ENCODE measurements around the gene RIPK4. TPM values are rescaled to one million over a fixed set of nuclear protein-coding genes. Genes with fewer than 3 reads are reported as not detected.

RIPK4 gene
- total and polyA plus RNA-seq, 4 donors, result 4.7 to 22.6 (median 8.5) TPM

GRCh38 chr21:41769111-41769510, 2.3 kb upstream of the RIPK4 start:
- H3K27me3 ChIP-seq (ENCODE audit: control insufficient read depth in 4 of 4, insufficient read depth in 4 of 4, low read length in 3 of 4), result no peaks in the 10 kb centered on the region
- 14% methylated on average over 10 of the region's 10 CpGs for WGBS

GRCh38 chr21:41768437-41769042, 1.7 kb upstream of the RIPK4 start:
- no peaks in the 10 kb centered on the region for H3K9me3 ChIP-seq (ENCODE audit: control insufficient read depth in 4 of 4, low read length in 3 of 4)
- peak overlapping the region; percentile 64 to 76 (median 65) for H3K4me3 ChIP-seq (ENCODE audit: low read depth in 1 of 3, low read length in 3 of 3)
- H3K4me1 ChIP-seq (ENCODE audit: control insufficient read depth in 4 of 4, insufficient read depth in 4 of 4, low read length in 3 of 4), result peaks cover 10 to 36% (median 24%) of the 10 kb centered on the region in 4 donors
- WGBS, result 2% methylated on average over 17 of the region's 17 CpGs
- H3K27ac ChIP-seq (ENCODE audit: low read depth in 1 of 2, low read length in 2 of 2), result peak overlapping the region; percentile 85 to 92
- H3K9ac ChIP-seq (ENCODE audit: low read depth in 1 of 2, low read length in 2 of 2), result peak overlapping the region; percentile 47 to 82
- peak; percentile 67 for DNase-seq (ENCODE audit: low spot score)
- H3K27me3 ChIP-seq (ENCODE audit: control insufficient read depth in 4 of 4, insufficient read depth in 4 of 4, low read length in 3 of 4), result no peaks in the 10 kb centered on the region
- no peaks in the 10 kb centered on the region for H3K36me3 ChIP-seq (ENCODE audit: control insufficient read depth in 4 of 4, insufficient read depth in 3 of 4, low read depth in 1 of 4, low read length in 3 of 4)
- TF ChIP-seq TAF1 (conservative IDR thresholded peaks at IDR 0.05) (peak; percentile 86), NR2F2 (IDR thresholded peaks at IDR 0.05) (no peak), YY1 (IDR thresholded peaks at IDR 0.05) (peak; percentile 69), HNF4G (IDR thresholded peaks at IDR 0.05) (peak; percentile 98), RAD21 (IDR thresholded peaks at IDR 0.05) (peak; percentile 56 to 60), ATF3 (IDR thresholded peaks at IDR 0.05) (no peak), FOXA1 (IDR thresholded peaks at IDR 0.05) (no peak), HNF4A (conservative IDR thresholded peaks at IDR 0.05) (peak; percentile 97 to 98), SP1 (IDR thresholded peaks at IDR 0.05) (peak; percentile 97), FOXA2 (IDR thresholded peaks at IDR 0.05) (no peak), RXRA (IDR thresholded peaks at IDR 0.05) (peak; percentile 62 to 87), EGR1 (IDR thresholded peaks at IDR 0.05; ENCODE audit: low read depth in 2 of 2) (peak; percentile 24 to 34), GABPA (IDR thresholded peaks at IDR 0.05 in 1 of 2, conservative IDR thresholded peaks at IDR 0.05 in 1 of 2) (peak in 1 of 2 donors; percentile 63), JUND (IDR thresholded peaks at IDR 0.05) (peak; percentile 43 to 56)
- TF ChIP-seq, protein P1, sequence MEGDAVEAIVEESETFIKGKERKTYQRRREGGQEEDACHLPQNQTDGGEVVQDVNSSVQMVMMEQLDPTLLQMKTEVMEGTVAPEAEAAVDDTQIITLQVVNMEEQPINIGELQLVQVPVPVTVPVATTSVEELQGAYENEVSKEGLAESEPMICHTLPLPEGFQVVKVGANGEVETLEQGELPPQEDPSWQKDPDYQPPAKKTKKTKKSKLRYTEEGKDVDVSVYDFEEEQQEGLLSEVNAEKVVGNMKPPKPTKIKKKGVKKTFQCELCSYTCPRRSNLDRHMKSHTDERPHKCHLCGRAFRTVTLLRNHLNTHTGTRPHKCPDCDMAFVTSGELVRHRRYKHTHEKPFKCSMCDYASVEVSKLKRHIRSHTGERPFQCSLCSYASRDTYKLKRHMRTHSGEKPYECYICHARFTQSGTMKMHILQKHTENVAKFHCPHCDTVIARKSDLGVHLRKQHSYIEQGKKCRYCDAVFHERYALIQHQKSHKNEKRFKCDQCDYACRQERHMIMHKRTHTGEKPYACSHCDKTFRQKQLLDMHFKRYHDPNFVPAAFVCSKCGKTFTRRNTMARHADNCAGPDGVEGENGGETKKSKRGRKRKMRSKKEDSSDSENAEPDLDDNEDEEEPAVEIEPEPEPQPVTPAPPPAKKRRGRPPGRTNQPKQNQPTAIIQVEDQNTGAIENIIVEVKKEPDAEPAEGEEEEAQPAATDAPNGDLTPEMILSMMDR (IDR thresholded peaks at IDR 0.05; ENCODE audit: low read depth, low read length, missing input control), result peak; percentile 31
- TF ChIP-seq, protein P2, sequence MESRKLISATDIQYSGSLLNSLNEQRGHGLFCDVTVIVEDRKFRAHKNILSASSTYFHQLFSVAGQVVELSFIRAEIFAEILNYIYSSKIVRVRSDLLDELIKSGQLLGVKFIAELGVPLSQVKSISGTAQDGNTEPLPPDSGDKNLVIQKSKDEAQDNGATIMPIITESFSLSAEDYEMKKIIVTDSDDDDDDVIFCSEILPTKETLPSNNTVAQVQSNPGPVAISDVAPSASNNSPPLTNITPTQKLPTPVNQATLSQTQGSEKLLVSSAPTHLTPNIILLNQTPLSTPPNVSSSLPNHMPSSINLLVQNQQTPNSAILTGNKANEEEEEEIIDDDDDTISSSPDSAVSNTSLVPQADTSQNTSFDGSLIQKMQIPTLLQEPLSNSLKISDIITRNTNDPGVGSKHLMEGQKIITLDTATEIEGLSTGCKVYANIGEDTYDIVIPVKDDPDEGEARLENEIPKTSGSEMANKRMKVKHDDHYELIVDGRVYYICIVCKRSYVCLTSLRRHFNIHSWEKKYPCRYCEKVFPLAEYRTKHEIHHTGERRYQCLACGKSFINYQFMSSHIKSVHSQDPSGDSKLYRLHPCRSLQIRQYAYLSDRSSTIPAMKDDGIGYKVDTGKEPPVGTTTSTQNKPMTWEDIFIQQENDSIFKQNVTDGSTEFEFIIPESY (IDR thresholded peaks at IDR 0.05), result peak; percentile 57

More at GRCh38 chr21:41769111-41769510, 2.3 kb upstream of the RIPK4 start:
- no peaks in the 10 kb centered on the region for H3K36me3 ChIP-seq (ENCODE audit: control insufficient read depth in 4 of 4, insufficient read depth in 3 of 4, low read depth in 1 of 4, low read length in 3 of 4)
- H3K27ac ChIP-seq (ENCODE audit: low read depth in 1 of 2, low read length in 2 of 2), result peak overlapping the region; percentile 85 to 92
- H3K9me3 ChIP-seq (ENCODE audit: control insufficient read depth in 4 of 4, low read length in 3 of 4), result no peaks in the 10 kb centered on the region
- DNase-seq (ENCODE audit: low spot score), result no peak
- peaks cover 5 to 35% (median 21%) of the 10 kb centered on the region in 4 donors for H3K4me1 ChIP-seq (ENCODE audit: control insufficient read depth in 4 of 4, insufficient read depth in 4 of 4, low read length in 3 of 4)
- H3K9ac ChIP-seq (ENCODE audit: low read depth in 1 of 2, low read length in 2 of 2), result peak overlapping the region; percentile 66 to 75
- H3K4me3 ChIP-seq (ENCODE audit: low read depth in 1 of 3, low read length in 3 of 3), result peak overlapping the region; percentile 33 to 67 (median 65)
- TF ChIP-seq TAF1 (conservative IDR thresholded peaks at IDR 0.05) (no peak), HNF4A (conservative IDR thresholded peaks at IDR 0.05) (no peak), FOXA1 (IDR thresholded peaks at IDR 0.05) (no peak), NR2F2 (IDR thresholded peaks at IDR 0.05) (no peak), EGR1 (IDR thresholded peaks at IDR 0.05; ENCODE audit: low read depth in 2 of 2) (no peak), RAD21 (IDR thresholded peaks at IDR 0.05) (no peak), JUND (IDR thresholded peaks at IDR 0.05) (no peak), SP1 (IDR thresholded peaks at IDR 0.05) (no peak), RXRA (IDR thresholded peaks at IDR 0.05) (no peak), YY1 (IDR thresholded peaks at IDR 0.05) (no peak), FOXA2 (IDR thresholded peaks at IDR 0.05) (no peak), GABPA (IDR thresholded peaks at IDR 0.05 in 1 of 2, conservative IDR thresholded peaks at IDR 0.05 in 1 of 2) (no peak), HNF4G (IDR thresholded peaks at IDR 0.05) (no peak), ATF3 (IDR thresholded peaks at IDR 0.05) (no peak)
- TF ChIP-seq, protein P1 (IDR thresholded peaks at IDR 0.05; ENCODE audit: low read depth, low read length, missing input control), result no peak
- TF ChIP-seq, protein P2 (IDR thresholded peaks at IDR 0.05), result no peak
